Measurements from ENCODE around the gene ALDOB. TPM values are rescaled to one million over a fixed set of nuclear protein-coding genes. Genes with fewer than 3 reads are reported as not detected.

ALDOB gene
- total RNA-seq, 2 experiments from 2014 or later: not detected

DNA sequence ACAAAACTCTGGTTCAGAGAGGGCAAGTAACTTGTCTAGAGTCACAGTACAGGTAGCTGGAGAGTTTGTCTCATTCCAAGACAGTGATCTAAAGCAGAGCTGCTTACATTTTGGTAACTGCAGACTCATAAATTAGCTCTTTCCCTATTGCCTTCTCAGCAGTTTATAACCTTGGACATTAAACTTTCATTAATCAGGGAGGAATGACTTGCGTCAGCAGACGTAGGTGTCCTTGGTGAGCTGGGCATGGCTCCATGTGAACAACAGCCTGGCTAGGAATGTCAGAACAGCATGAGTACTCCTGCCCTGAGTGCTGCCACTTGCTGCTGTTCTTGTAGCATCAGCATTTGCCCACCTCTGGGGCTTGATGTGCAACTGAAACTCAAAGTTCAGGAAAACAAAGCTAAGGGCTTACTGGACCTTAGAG lies 2.2 kb upstream of the ALDOB start:
- TF ChIP-seq, protein P1, sequence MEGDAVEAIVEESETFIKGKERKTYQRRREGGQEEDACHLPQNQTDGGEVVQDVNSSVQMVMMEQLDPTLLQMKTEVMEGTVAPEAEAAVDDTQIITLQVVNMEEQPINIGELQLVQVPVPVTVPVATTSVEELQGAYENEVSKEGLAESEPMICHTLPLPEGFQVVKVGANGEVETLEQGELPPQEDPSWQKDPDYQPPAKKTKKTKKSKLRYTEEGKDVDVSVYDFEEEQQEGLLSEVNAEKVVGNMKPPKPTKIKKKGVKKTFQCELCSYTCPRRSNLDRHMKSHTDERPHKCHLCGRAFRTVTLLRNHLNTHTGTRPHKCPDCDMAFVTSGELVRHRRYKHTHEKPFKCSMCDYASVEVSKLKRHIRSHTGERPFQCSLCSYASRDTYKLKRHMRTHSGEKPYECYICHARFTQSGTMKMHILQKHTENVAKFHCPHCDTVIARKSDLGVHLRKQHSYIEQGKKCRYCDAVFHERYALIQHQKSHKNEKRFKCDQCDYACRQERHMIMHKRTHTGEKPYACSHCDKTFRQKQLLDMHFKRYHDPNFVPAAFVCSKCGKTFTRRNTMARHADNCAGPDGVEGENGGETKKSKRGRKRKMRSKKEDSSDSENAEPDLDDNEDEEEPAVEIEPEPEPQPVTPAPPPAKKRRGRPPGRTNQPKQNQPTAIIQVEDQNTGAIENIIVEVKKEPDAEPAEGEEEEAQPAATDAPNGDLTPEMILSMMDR (IDR thresholded peaks at IDR 0.05): no peak
- Histone ChIP-seq H3K27ac (ENCODE audit: low read depth in 1 of 2, low read length in 2 of 2) (no peak overlapping the region), H3K4me3 (ENCODE audit: low read length) (no peak overlapping the region), H3K9me3 (ENCODE audit: control insufficient read depth in 1 of 2, insufficient read depth in 1 of 2, low read length in 2 of 2) (no peaks in the 10 kb centered on the region), H3K4me1 (ENCODE audit: insufficient read depth, low read length) (no peaks in the 10 kb centered on the region), H3K36me3 (ENCODE audit: insufficient read depth, low read length) (no peaks in the 10 kb centered on the region), H3K27me3 (ENCODE audit: control insufficient read depth in 1 of 2, insufficient read depth in 2 of 2, low read length in 2 of 2) (peaks cover 8% of the 10 kb centered on the region in 2 experiments)
- H3K4me1 Mint-ChIP-seq (ENCODE audit: low read depth): no peaks in the 10 kb centered on the region
- H3K4me3 Mint-ChIP-seq: no peak overlapping the region
- peaks cover 56% of the 10 kb centered on the region for H3K27me3 Mint-ChIP-seq
- no peaks in the 10 kb centered on the region for H3K36me3 Mint-ChIP-seq (ENCODE audit: low read depth)
- no peak for DNase-seq
- POLR2A ChIA-PET: no interaction called here
- intact Hi-C loops (cut with DNase I, micrococcal nuclease): no loop called here
- CTCF ChIA-PET: no interaction called here
- H3K9me3 Mint-ChIP-seq: no peaks in the 10 kb centered on the region
- no peak for ATAC-seq (ENCODE audit: poor library complexity)
- no peak overlapping the region for H3K27ac Mint-ChIP-seq

GRCh38 chr9:101434998-101435397 lies 576 bp downstream of the ALDOB start:
- TF ChIP-seq, protein P1 (IDR thresholded peaks at IDR 0.05): no peak
- Histone ChIP-seq H3K4me3 (ENCODE audit: low read length) (no peak overlapping the region), H3K27ac (ENCODE audit: low read depth in 1 of 2, low read length in 2 of 2) (no peak overlapping the region), H3K36me3 (ENCODE audit: insufficient read depth, low read length) (no peaks in the 10 kb centered on the region), H3K27me3 (ENCODE audit: control insufficient read depth in 1 of 2, insufficient read depth in 2 of 2, low read length in 2 of 2) (peaks cover 8 to 24% of the 10 kb centered on the region in 2 experiments), H3K4me1 (ENCODE audit: insufficient read depth, low read length) (no peaks in the 10 kb centered on the region), H3K9me3 (ENCODE audit: control insufficient read depth in 1 of 2, insufficient read depth in 1 of 2, low read length in 2 of 2) (no peaks in the 10 kb centered on the region)
- ChIA-PET CTCF (no interaction called here), POLR2A (no interaction called here)
- no peak overlapping the region for H3K4me3 Mint-ChIP-seq
- intact Hi-C loops (cut with DNase I, micrococcal nuclease): no loop called here
- no peak for ATAC-seq (ENCODE audit: poor library complexity)
- H3K9me3 Mint-ChIP-seq: no peaks in the 10 kb centered on the region
- H3K27me3 Mint-ChIP-seq: peaks cover 54% of the 10 kb centered on the region
- H3K4me1 Mint-ChIP-seq (ENCODE audit: low read depth): no peaks in the 10 kb centered on the region
- no peak for DNase-seq
- no peaks in the 10 kb centered on the region for H3K36me3 Mint-ChIP-seq (ENCODE audit: low read depth)
- H3K27ac Mint-ChIP-seq: no peak overlapping the region

GRCh38 chr9:101433229-101433628 lies 2.3 kb downstream of the ALDOB start:
- POLR2A ChIA-PET: no interaction called here
- Histone ChIP-seq H3K27me3 (ENCODE audit: control insufficient read depth in 1 of 2, insufficient read depth in 2 of 2, low read length in 2 of 2) (peaks cover 8 to 27% of the 10 kb centered on the region in 2 experiments), H3K4me3 (ENCODE audit: low read length) (no peak overlapping the region), H3K9me3 (ENCODE audit: control insufficient read depth in 1 of 2, insufficient read depth in 1 of 2, low read length in 2 of 2) (no peaks in the 10 kb centered on the region), H3K36me3 (ENCODE audit: insufficient read depth, low read length) (no peaks in the 10 kb centered on the region), H3K4me1 (ENCODE audit: insufficient read depth, low read length) (no peaks in the 10 kb centered on the region), H3K27ac (ENCODE audit: low read depth in 1 of 2, low read length in 2 of 2) (no peak overlapping the region)
- H3K27me3 Mint-ChIP-seq: peaks cover 58% of the 10 kb centered on the region
- no peaks in the 10 kb centered on the region for H3K4me1 Mint-ChIP-seq (ENCODE audit: low read depth)
- CTCF ChIA-PET: no interaction called here
- H3K4me3 Mint-ChIP-seq: no peak overlapping the region
- no peaks in the 10 kb centered on the region for H3K36me3 Mint-ChIP-seq (ENCODE audit: low read depth)
- intact Hi-C loops (cut with DNase I, micrococcal nuclease): no loop called here
- ATAC-seq (ENCODE audit: poor library complexity) (no peak), DNase-seq (no peak)
- H3K27ac Mint-ChIP-seq: no peak overlapping the region
- TF ChIP-seq, protein P1 (IDR thresholded peaks at IDR 0.05): no peak
- no peaks in the 10 kb centered on the region for H3K9me3 Mint-ChIP-seq

Measured in CD4-positive, alpha-beta T cell (primary cell).